ENCODE measurements around the gene THSD4.
A peak's percentile ranks its signal among the peaks of the same experiment; 100 is the strongest.

GRCh38 chr15:71802770-71803169, 687.5 kb downstream of the THSD4 start:
- TF ChIP-seq CTCF (conservative IDR thresholded peaks at IDR 0.05; ENCODE audit: low read length): peak; percentile 57
- TF ChIP-seq EZH2phosphoT487 (IDR thresholded peaks at IDR 0.05; ENCODE audit: borderline replicate concordance, low read depth, low read length): no peak
